Kasumi-1 (cell line): ENCODE measurements around the gene TAS2R19.
"Not testable (repeated sequence)": the region's sequence is repeated elsewhere in the genome, so short reads cannot be mapped to it uniquely, and the experiment has no call there.

Source experiments
- DNase-seq, 2 experiments: peaks; one replicate each; lab custom pipeline; 2025; lab: John Stamatoyannopoulos, UW

The TAS2R19 gene

GRCh38 chr12:11022520-11022919, at the start of gene TAS2R19:
Gene TAS2R19, minus strand, starts transcription at chr12:11022620. Its CDS starts 49 bp downstream, at chr12:11022571.
- DNase-seq, result no peak

GRCh38 chr12:11071414-11071813, 49.0 kb upstream of the TAS2R19 start:
- no peak for DNase-seq

DNA sequence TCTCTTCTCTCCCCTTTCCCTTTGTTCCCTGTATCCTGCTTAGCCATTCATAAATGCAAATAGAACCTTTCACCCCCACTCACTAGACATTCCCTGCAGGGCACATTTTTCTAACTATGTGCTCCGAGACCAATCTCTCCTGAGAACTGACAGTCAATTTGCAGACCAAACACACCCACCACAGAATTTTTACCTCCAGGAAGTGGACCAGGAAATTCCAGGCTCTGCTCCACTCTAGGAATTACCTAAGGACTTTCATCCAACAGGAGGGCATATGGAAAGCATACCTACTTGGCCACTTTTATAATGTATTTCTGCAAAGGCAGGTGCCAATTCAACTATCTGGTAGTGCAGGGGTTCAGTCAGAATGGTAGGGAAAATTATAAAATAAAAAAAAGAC, 48.6 kb upstream of the TAS2R19 start:
- no peak for DNase-seq

GRCh38 chr12:11069854-11070365, 47.5 kb upstream of the TAS2R19 start:
- no peak for DNase-seq

- no peak for DNase-seq
Measured at GRCh38 chr12:11067514-11067913, 45.1 kb upstream of the TAS2R19 start.

GRCh38 chr12:11062194-11062593, 39.8 kb upstream of the TAS2R19 start, which contains the start of gene TAS2R46:
Gene TAS2R46, minus strand, starts transcription at chr12:11062294. Its CDS starts 0 bp downstream, at chr12:11062294.
- DNase-seq, result not testable (repeated sequence)

DNA sequence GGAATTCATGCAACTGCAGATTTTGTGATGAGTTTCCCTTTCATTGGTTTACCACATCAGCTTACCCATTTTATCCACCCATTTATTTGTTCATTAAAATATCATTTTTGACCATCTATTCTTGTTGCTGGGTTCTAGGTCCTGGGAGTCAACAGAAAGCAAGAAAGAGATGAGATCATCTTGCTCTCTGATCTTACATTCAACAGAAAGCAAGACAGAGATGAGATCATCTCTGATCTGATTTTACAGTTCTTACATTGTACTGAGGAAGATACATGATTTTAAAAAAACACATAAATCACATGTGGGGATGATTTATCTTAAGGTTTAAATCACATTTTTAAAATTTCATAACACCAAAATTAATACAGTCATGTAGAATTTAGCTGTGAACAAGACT, 37.4 kb upstream of the TAS2R19 start:
- no peak for DNase-seq

DNA sequence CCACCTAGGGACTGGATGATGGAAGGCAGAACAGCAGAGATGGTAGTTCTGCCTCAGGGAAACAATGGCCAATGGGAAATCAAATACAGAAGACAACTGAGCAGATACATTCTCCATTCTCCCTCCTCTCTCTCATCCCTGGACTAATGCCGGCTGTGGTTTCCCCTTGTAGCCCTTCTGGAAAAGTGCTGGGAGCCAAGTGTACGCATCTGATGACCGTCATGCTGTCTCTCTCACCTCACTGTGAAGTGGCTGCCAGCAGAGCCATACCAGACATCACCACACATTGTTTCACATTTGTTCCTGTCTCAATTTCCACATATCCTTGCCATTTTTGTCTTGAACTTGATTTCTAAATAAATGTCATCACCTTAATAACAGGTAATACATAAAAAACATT, 36.6 kb upstream of the TAS2R19 start:
- no peak for DNase-seq

GRCh38 chr12:11055306-11055705, 32.9 kb upstream of the TAS2R19 start:
- DNase-seq, result no peak

DNA sequence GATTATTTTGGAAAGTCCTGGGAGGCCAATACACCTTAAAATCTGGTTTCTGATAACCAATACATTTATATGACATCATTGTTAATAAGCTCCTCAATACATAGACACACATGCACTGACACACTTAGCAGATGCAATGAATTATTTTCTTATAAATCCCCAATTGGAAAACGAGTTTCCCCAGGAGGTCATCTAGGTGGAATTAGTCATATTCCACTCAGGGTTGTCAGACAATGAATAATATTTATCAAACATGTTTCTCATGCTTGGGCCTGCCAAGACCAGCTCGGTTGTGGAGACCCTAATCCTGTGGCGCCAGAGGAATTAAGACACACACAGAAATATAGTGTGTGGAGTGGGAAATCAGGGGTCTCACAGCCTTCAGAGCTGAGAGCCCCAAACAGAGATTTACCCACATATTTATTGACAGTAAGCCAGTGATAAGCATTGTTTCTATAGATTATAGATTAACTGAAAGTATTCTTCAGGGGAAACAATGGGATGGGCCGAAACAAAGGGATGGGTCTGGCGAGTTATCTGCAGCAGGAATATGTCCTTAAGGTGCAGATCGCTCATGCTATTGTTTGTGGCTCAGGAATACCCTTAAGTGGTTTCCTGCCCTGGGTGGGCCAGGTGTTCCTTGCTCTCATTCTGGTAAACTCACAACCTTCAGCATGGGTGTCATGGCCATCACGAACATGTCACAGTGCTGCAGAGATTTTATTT, 27.5 kb upstream of the TAS2R19 start:
- DNase-seq, result not testable (repeated sequence)

GRCh38 chr12:11041366-11041765, 18.9 kb upstream of the TAS2R19 start:
- not testable (repeated sequence) for DNase-seq

DNA sequence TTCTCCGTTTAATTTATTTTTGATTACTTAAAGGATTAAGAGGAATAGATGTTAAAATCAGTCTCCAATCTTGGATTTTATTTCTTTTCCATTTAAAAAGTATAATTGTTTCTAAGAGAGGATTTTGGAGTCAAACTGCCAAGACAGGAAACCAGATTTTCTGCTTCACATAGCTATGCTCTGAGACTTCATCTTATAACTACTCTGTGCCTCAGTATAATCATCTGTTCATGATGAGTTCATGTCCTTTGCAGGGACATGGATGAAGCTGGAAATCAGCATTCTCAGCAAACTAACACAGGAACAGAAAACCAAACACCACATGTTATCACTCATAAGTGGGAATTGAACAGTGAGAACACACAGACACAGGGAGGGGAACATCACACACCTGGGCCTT, 17.7 kb upstream of the TAS2R19 start:
- DNase-seq, result no peak

- no peak for DNase-seq
Measured at GRCh38 chr12:11039171-11039570, 16.8 kb upstream of the TAS2R19 start.

DNA sequence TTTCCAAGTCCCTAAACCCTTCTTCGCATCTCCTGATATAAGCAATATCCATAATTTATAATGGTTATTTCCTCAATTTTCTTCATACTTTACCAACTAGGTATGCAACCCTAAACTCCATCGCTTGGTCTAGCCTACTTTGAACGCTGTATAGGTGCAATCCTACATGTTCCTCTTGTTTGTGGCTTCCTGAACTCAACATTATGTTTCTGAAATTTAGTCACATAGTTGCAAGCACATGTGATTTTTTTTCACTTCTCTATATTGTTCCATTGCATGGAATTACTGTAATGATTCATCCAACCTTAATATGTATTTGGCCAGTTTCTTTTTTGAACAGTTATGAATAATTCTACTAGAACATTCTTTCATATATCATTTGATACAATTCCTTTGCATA, 11.5 kb upstream of the TAS2R19 start:
- DNase-seq, result not testable (repeated sequence)

DNA sequence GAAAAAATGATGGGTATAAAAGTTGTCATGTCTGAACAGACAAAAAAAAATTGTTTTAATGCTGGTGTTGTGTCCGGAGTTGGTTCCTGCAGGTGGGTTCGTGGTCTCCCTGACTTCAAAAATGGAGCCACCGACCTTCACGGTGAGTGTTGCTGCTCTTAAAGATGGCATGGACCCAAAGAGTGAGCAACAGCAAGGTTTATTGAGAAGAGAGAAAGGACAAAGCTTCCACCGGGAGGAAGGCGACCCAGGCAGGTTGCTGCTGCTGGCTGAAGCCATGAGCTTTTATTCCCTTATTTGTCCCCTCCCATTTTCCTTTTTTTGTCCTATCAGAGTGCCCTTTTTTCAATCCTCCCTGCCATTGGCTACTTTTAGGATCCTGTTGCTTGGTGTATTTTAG, 8.9 kb upstream of the TAS2R19 start, which contains the start of gene TAS2R31:
TAS2R31 (minus strand) TSS at position 101 of the 400 bp plus-strand sequence; CDS start at position 29, 72 bp downstream.
- no peak for DNase-seq

GRCh38 chr12:11026118-11026517, 3.7 kb upstream of the TAS2R19 start:
- DNase-seq, result no peak

- no peak for DNase-seq
Measured at GRCh38 chr12:11023387-11023786, 967 bp upstream of the TAS2R19 start.

DNA sequence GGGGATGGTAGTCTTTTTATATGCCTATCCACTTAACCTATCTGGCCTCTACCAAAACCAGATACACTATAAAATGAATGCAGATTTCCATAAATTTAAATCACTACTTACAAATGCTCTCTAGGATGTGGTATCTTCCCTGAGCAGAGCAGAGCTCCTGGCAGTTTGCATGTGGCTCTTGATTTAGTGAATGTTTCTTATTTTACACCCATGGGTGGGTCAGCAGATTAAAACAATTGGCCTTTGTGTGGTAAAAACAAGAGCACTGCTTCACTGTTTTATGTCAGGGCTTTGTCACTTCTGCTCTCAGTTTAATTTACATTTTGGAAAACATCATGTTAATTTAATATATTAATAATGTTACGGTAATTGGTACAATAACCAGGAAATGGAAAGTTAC, 5.5 kb downstream of the TAS2R19 start:
- no peak for DNase-seq

- DNase-seq, result no peak
Measured at GRCh38 chr12:11015775-11016430, 6.5 kb downstream of the TAS2R19 start.

DNA sequence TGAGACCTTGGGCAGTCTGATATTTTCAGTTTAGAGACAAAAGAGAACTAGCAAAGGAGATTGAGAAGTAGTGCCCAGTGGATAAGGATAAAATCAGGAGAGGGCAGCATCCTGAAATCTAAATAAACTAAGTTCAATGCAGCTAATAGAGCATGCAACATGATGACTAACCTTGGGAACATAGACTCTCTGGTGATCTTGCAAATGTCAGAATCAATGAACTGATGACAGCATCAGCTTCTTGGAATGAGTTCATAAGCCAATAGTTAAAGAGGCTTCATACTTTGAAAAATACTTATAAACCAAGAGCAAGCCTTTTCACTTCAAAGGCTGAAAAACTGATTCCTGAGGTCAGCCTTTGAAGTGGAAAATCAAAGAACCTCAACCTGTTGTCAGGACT, 8.2 kb downstream of the TAS2R19 start:
- no peak for DNase-seq

DNA sequence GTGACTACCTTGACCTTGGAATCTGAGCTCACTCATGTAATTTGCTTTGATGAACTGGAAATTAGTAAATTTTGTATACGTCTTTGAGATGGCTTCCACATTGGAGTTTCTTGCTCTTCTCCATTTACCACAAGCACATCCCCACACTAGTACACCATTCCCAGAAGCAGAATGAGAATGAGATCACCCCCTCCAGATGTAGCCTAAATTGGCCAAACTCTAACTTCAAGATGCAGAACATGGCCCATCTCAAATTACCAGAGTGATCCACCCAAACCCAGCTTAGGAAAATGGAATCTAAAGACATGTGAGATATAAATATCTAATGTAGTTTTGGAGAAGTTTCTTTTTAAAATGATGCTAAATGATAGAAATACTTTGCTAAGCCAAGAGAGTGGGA, 14.8 kb downstream of the TAS2R19 start:
- DNase-seq, result no peak

- DNase-seq, result no peak
Measured at GRCh38 chr12:10998204-10998603, 24.2 kb downstream of the TAS2R19 start, which contains the start of gene TAS2R20. Gene TAS2R20, minus strand, starts transcription at chr12:10998304. Its CDS starts 429 bp downstream, at chr12:10997875.

DNA sequence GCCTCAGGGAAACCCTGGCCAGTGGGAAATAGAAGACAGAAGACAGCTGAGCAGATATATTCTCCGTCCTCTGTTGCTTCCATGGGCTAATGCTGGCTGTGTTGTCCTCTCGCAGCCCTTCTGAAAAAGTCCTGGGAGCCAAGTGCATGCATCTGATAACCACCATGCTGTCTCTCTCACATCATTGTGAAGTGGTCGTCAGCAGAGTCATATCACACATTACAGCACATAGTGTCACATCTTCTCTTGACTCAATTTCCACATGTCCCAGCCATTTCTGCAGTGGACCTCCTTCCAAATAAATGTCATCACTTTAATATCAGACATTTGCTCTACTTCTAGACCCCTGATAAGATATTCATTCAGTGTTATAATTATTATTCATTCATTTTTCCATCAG, 28.1 kb downstream of the TAS2R19 start:
- no peak for DNase-seq
